ENCODE results near the gene RXFP4.
"Not testable (repeated sequence)": the region's sequence is repeated elsewhere in the genome, so short reads cannot be mapped to it uniquely, and the experiment has no call there.

The RXFP4 gene

DNA sequence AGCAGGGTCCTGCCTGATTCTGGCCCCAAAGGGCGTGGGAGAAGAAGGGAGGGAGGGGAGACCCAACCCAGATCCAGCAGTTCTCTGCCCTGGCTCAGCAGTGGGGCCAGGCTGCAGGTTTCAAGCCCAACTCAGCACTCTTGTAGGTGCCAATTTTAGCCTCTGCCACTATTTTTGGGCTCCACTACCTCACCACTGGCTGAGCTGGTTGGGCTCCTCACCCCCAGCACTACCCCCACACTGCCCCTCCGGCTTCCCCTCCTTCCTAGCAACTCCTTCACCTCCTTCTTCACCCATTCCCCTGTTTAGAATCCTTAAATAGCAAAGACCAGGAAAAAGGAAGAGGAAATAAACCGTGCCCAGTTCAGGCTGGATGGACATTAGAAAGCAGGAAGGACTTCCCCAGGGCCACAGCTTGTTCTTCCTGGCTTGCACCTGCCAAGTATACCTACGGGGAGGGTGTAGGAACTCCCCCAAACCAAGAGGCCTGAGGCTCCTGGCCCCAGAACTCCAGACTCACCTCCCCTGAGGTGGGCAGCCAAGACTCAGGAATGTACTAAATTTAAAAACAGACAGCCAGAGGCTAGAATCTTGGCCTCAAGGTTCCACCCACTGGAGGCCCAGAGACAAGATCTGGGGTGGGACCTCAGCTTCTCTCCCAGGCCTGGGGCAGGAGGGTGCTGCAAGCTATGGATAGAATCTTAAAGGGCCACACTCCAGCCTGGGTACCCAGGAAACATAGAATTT is 38.3 kb downstream of the RXFP4 start:
- no peak for DNase-seq (ENCODE audit: low read depth)
- H3K4me3 ChIP-seq (ENCODE audit: control insufficient read depth, low read depth, low read length) = peak overlapping the region; percentile 84
- TF ChIP-seq, protein P1, sequence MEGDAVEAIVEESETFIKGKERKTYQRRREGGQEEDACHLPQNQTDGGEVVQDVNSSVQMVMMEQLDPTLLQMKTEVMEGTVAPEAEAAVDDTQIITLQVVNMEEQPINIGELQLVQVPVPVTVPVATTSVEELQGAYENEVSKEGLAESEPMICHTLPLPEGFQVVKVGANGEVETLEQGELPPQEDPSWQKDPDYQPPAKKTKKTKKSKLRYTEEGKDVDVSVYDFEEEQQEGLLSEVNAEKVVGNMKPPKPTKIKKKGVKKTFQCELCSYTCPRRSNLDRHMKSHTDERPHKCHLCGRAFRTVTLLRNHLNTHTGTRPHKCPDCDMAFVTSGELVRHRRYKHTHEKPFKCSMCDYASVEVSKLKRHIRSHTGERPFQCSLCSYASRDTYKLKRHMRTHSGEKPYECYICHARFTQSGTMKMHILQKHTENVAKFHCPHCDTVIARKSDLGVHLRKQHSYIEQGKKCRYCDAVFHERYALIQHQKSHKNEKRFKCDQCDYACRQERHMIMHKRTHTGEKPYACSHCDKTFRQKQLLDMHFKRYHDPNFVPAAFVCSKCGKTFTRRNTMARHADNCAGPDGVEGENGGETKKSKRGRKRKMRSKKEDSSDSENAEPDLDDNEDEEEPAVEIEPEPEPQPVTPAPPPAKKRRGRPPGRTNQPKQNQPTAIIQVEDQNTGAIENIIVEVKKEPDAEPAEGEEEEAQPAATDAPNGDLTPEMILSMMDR (IDR thresholded peaks at IDR 0.05; ENCODE audit: control insufficient read depth, insufficient read depth, low read depth, low read length, missing control alignments) = no peak

DNA sequence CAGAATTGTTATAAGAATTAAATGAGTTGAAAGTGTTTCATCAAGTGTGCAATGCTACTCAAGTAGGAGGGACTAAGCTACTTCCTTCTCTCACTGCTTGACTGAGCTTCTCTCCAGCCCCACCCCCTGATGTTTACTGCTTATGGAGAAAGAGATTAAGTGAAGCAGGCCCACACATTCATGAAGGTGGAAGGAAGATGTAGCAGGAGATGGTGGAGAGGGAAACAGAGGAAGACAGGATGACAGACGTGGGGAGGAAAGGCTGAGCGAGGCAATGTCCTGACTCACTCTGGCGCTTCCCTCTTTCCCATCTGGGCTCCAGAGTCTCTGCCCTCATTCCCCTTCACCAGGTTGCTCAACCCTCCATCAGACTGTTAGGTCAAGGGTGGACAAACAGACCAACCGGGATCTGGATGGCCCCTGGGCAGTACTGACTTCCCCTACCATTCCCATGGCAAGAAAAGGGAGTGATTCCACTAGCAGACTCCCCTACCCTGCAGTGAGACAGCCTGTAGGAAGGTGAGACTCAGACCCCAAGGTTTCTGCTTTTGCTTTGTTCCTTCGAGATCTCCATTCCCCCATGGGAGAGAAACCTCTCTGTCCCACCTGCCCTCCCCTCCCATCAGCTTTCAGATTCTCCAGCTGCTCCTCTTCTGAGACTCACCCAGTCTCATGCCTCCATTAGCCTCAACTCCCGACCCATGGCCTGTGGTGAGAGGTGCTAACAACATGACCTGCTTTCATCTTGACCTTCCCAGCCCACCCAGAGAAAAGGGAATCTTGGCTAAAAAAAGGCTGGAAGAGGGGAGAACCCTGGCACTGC is 40.0 kb downstream of the RXFP4 start:
- TF ChIP-seq, protein P1 (IDR thresholded peaks at IDR 0.05; ENCODE audit: control insufficient read depth, insufficient read depth, low read depth, low read length, missing control alignments) = no peak
- H3K4me3 ChIP-seq (ENCODE audit: control insufficient read depth, low read depth, low read length) = peak overlapping the region; percentile 84
- peak; percentile 65 for DNase-seq (ENCODE audit: low read depth)

DNA sequence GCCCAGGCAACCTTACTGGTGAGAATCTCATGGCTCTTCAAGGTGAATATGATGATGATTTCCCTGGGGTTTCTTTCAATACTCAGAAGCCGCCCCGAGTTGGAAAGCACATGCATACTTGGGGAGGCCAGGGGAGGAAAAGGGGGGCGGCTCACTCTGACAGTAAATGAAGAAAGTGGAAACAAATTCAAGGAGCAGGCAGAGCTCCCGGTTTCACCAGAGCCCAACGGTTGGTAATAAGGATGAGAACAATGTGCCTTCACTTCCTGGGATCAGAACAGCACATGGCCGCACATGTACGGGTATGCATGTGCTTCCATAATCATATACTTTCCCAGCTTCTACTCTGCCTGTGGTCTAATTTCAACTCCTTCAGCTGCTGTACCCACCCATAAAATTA is 40.7 kb downstream of the RXFP4 start:
- H3K4me3 ChIP-seq (ENCODE audit: control insufficient read depth, low read depth, low read length) = peak overlapping the region; percentile 84
- DNase-seq (ENCODE audit: low read depth) = no peak
- TF ChIP-seq, protein P1 (IDR thresholded peaks at IDR 0.05; ENCODE audit: control insufficient read depth, insufficient read depth, low read depth, low read length, missing control alignments) = no peak

DNA sequence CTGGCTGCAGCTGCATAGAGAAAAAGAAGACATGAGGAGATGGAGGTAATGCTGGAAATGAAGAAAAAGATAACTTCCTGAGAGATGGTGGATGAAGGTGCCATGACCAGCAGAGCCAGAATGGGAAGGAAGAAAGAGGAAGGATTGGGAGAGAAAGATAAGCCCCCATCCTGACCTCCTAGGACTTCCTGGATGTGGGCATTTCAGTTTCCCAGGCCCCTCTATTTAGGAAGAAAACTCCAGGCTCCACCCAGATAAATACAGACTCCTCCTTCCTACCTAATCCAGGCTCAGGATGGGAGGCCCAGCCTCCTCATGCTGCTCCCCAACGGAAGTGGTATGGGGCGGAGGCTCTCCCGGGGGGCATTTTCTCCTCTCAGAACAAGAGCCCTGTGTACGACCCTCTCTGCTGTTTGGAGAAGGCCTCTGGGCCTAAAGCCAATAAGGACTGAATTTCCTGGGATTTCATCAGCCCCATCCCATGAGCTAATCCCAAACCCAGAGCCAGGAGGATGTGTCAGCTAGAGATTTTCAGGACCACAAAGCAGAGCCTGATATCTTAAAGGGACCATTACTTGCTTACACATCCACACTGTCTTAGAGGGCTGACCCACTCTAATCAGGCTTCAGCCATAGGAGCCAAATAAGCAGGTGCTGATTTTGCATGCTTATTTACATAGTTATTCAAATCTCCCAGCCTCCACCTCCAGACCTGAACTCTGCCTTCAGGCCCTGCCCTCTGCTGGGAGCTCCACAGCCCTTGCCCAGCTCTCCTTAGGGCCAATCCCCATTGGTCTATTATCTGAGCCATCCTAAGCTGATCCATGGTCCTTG is 42.0 kb downstream of the RXFP4 start:
- DNase-seq (ENCODE audit: low read depth) = peak; percentile 99
- TF ChIP-seq, protein P1 (IDR thresholded peaks at IDR 0.05; ENCODE audit: control insufficient read depth, insufficient read depth, low read depth, low read length, missing control alignments) = peak; percentile 8
- H3K4me3 ChIP-seq (ENCODE audit: control insufficient read depth, low read depth, low read length) = peak overlapping the region; percentile 84

GRCh38 chr1:155984341-155984740 is 42.9 kb downstream of the RXFP4 start:
- TF ChIP-seq, protein P1 (IDR thresholded peaks at IDR 0.05; ENCODE audit: control insufficient read depth, insufficient read depth, low read depth, low read length, missing control alignments) = no peak
- no peak overlapping the region for H3K4me3 ChIP-seq (ENCODE audit: control insufficient read depth, low read depth, low read length)
- no peak for DNase-seq (ENCODE audit: low read depth)

DNA sequence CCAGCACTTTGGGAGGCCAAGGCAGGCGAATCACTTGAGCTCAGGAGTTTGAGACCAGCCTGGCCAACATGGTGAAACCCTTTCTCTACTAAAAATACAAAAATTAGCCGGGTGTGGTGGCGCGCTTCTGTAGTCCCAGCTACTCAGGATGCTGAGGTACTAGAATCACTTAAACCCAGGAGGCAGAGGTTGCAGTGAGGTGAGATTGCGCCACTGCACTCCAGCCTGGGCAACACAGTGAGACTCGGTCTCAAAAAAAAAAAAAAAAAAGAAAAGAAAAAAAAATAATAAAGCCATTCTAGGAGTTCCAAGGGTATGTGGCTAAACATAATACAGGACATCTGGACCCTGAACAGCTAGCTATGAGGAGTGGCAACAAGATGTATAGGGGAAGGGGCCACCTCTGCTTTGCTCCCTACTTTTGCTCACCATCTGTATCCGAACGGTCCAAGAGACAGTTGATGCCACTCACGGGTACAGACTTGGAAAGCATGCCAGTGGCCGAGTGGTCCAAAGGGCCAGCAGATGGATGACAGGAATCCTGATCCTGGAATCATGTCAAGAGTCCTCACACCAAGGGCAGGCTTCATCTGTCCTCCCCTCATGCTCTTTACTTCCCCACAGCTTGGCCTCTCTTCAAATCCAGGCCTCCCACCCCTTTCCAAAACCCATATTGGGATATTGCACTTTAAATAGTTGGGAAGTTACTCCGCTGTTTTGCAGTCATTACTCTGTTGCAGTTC is 43.6 kb downstream of the RXFP4 start:
- DNase-seq (ENCODE audit: low read depth); H3K4me3 ChIP-seq (ENCODE audit: control insufficient read depth, low read depth, low read length): not testable (repeated sequence)

Measured in AG09309 (cell line).